ENCODE data around the gene MOSPD2.

Gene MOSPD2

DNA sequence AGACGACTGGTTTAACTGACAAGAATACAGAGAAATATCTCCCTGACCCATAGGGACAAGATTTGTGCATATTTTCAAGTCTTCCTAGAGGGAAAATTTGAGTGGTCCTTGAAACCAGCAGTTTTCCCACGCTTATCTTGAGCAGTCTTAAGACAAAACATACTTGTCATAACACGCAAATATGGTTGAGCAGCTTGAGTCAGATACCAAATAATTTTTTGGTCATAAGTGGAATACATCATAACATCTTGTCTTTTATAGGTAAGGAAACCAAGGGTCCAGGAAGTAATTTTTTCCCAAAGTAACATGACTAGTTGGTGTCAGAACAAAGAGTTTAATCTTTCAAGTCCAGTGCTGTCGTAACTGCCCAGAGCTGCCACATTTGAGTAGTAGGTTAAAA, 50.5 kb downstream of the MOSPD2 start:
- H3K36me3 ChIP-seq (ENCODE audit: control insufficient read depth, insufficient read depth, low read length): no peaks in the 10 kb centered on the region
- no peak overlapping the region for H3K9ac ChIP-seq
- no peaks in the 10 kb centered on the region for H3K79me2 ChIP-seq
- no peaks in the 10 kb centered on the region for H3K4me1 ChIP-seq
- no peak overlapping the region for H2AFZ ChIP-seq
- no peak overlapping the region for H3K27ac ChIP-seq
- TF ChIP-seq, protein P1, sequence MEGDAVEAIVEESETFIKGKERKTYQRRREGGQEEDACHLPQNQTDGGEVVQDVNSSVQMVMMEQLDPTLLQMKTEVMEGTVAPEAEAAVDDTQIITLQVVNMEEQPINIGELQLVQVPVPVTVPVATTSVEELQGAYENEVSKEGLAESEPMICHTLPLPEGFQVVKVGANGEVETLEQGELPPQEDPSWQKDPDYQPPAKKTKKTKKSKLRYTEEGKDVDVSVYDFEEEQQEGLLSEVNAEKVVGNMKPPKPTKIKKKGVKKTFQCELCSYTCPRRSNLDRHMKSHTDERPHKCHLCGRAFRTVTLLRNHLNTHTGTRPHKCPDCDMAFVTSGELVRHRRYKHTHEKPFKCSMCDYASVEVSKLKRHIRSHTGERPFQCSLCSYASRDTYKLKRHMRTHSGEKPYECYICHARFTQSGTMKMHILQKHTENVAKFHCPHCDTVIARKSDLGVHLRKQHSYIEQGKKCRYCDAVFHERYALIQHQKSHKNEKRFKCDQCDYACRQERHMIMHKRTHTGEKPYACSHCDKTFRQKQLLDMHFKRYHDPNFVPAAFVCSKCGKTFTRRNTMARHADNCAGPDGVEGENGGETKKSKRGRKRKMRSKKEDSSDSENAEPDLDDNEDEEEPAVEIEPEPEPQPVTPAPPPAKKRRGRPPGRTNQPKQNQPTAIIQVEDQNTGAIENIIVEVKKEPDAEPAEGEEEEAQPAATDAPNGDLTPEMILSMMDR (IDR thresholded peaks at IDR 0.05): no peak
- no peak overlapping the region for H3K4me3 ChIP-seq (ENCODE audit: low read depth, low read length)
- H3K4me2 ChIP-seq (ENCODE audit: low read length): no peak overlapping the region
- no peaks in the 10 kb centered on the region for H3K9me3 ChIP-seq (ENCODE audit: control insufficient read depth, low read length)
- H3K27me3 ChIP-seq (ENCODE audit: control insufficient read depth, insufficient read depth, low read length): no peaks in the 10 kb centered on the region

DNA sequence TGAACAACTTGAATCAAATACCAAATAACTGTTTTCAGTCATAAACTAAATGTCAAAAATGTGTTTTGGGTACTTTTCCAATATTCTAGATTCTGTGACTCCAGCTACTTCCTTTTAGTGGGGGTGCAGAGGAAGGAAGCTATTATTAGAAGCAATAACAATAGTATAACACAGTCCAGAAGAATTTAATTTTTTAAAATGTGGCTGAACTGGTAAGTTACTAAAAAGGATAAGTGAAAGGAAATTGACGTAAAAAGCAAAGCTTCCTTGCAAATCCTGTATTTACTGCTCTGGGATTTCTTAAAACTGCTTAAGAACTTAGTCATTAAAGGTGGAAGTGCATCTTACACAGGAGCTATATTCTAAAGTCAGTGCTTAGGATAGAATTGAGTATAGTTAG, 53.2 kb downstream of the MOSPD2 start:
- no peak overlapping the region for H3K9ac ChIP-seq
- H3K9me3 ChIP-seq (ENCODE audit: control insufficient read depth, low read length): no peaks in the 10 kb centered on the region
- H3K27ac ChIP-seq: no peak overlapping the region
- no peak overlapping the region for H3K4me2 ChIP-seq (ENCODE audit: low read length)
- H3K4me1 ChIP-seq: no peaks in the 10 kb centered on the region
- no peaks in the 10 kb centered on the region for H3K79me2 ChIP-seq
- TF ChIP-seq, protein P1 (IDR thresholded peaks at IDR 0.05): no peak
- no peaks in the 10 kb centered on the region for H3K36me3 ChIP-seq (ENCODE audit: control insufficient read depth, insufficient read depth, low read length)
- no peaks in the 10 kb centered on the region for H3K27me3 ChIP-seq (ENCODE audit: control insufficient read depth, insufficient read depth, low read length)
- no peak overlapping the region for H3K4me3 ChIP-seq (ENCODE audit: low read depth, low read length)
- H2AFZ ChIP-seq: no peak overlapping the region

DNA sequence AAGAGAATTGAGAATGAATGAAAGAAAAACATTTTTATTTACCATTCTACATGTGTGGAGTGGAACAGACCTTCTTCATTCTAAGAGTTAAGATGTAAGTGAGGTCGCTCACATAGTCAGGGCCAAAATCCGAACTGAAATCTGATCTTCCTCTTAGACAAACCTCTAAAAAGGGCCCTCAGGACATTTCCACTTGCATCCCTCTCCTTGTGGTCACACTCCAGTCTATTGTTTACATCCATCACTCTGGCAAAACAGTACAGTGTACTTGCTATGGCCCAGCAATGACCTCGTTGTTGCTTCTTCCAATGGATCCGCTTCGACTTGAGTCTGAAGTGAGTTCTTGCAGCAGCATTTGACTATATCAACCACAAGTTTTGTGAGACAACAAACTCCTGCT, 54.2 kb downstream of the MOSPD2 start:
- H3K9ac ChIP-seq: no peak overlapping the region
- H3K27ac ChIP-seq: no peak overlapping the region
- no peaks in the 10 kb centered on the region for H3K9me3 ChIP-seq (ENCODE audit: control insufficient read depth, low read length)
- H3K4me2 ChIP-seq (ENCODE audit: low read length): no peak overlapping the region
- no peaks in the 10 kb centered on the region for H3K4me1 ChIP-seq
- H3K36me3 ChIP-seq (ENCODE audit: control insufficient read depth, insufficient read depth, low read length): no peaks in the 10 kb centered on the region
- no peaks in the 10 kb centered on the region for H3K79me2 ChIP-seq
- no peak overlapping the region for H3K4me3 ChIP-seq (ENCODE audit: low read depth, low read length)
- no peak overlapping the region for H2AFZ ChIP-seq
- TF ChIP-seq, protein P1 (IDR thresholded peaks at IDR 0.05): no peak
- H3K27me3 ChIP-seq (ENCODE audit: control insufficient read depth, insufficient read depth, low read length): no peaks in the 10 kb centered on the region

DNA sequence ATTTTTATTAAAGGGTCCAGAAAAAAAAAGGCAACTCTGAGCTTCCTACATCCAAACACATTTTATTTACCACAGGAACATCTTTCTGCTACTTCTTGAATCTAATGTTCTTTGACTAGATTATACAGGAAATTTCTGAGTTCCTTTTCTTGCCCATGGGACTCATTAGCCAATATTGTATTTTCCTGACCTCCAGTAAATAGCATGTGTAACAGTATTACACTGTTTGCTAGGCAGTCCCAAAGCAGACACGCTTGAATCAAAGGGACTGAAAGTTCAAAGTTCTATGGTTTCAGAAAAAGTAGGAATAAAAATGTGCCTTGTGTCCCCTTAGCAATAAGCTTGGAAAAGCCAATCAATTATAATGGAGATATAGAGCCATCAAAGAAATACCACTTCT, 57.4 kb downstream of the MOSPD2 start:
- Histone ChIP-seq H2AFZ (no peak overlapping the region), H3K4me2 (ENCODE audit: low read length) (no peak overlapping the region), H3K27me3 (ENCODE audit: control insufficient read depth, insufficient read depth, low read length) (no peaks in the 10 kb centered on the region), H3K4me3 (ENCODE audit: low read depth, low read length) (no peak overlapping the region), H3K9ac (no peak overlapping the region), H3K27ac (no peak overlapping the region), H3K79me2 (no peaks in the 10 kb centered on the region), H3K4me1 (no peaks in the 10 kb centered on the region), H3K9me3 (ENCODE audit: control insufficient read depth, low read length) (no peaks in the 10 kb centered on the region), H3K36me3 (ENCODE audit: control insufficient read depth, insufficient read depth, low read length) (no peaks in the 10 kb centered on the region)
- TF ChIP-seq, protein P1 (IDR thresholded peaks at IDR 0.05): no peak

DNA sequence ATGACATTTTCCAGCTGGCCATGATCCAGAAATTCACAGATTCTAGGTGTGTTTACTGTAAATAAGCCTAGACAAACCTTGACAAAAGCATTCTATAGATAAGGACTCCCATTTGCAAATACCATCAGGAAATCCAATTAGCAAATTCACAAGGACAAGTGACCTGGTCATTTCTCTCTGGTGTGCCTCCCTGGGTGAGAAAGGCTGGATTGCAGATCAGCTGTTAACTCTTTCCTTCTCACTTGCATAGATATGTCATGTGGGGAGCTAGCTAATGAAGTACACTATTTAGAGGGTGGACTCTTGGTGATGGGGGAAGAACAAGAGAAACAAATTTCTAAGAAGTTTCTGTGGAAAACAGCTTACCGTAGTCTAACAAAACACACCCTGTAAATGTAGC, 58.9 kb downstream of the MOSPD2 start:
- Histone ChIP-seq H3K27ac (no peak overlapping the region), H3K4me1 (no peaks in the 10 kb centered on the region), H3K9me3 (ENCODE audit: control insufficient read depth, low read length) (no peaks in the 10 kb centered on the region), H3K4me3 (ENCODE audit: low read depth, low read length) (no peak overlapping the region), H3K4me2 (ENCODE audit: low read length) (no peak overlapping the region), H3K36me3 (ENCODE audit: control insufficient read depth, insufficient read depth, low read length) (no peaks in the 10 kb centered on the region), H3K27me3 (ENCODE audit: control insufficient read depth, insufficient read depth, low read length) (no peaks in the 10 kb centered on the region), H3K79me2 (no peaks in the 10 kb centered on the region), H3K9ac (no peak overlapping the region), H2AFZ (no peak overlapping the region)
- TF ChIP-seq, protein P1 (IDR thresholded peaks at IDR 0.05): no peak
